Endodermal cell (in vitro differentiated cells): Measurements from ENCODE around the gene CEP85L. TPM values are rescaled to one million over a fixed set of nuclear protein-coding genes. Genes with fewer than 3 reads are reported as not detected.
A peak's percentile ranks its signal among the peaks of the same experiment; 100 is the strongest.

Experiments
- DNase-seq: peaks from one replicate; pipeline ENCODE4 v3.0.0-alpha.2; 2017
- H3K27ac ChIP-seq: 2 replicates; pipeline ENCODE4 v1.5.1; 2013; ENCODE audit warnings: mild to moderate bottlenecking, low read depth, low read length, moderate library complexity
- H3K27me3 ChIP-seq: 2 replicates; pipeline ENCODE4 v1.6.1; 2013; ENCODE audit warnings: mild to moderate bottlenecking, low read length, moderate library complexity; ENCODE audit not compliant: insufficient read depth, control insufficient read depth, poor library complexity, severe bottlenecking
- H3K36me3 ChIP-seq: 2 replicates; pipeline ENCODE4 v1.7.0; 2013; ENCODE audit warnings: mild to moderate bottlenecking, low read length, moderate library complexity; ENCODE audit not compliant: control insufficient read depth, insufficient read depth
- H3K4me1 ChIP-seq: one replicate; pipeline ENCODE4 v1.7.0; 2013; ENCODE audit warnings: low read length; ENCODE audit not compliant: control insufficient read depth, insufficient read depth
- H3K4me3 ChIP-seq: 2 replicates; pipeline ENCODE4 v1.5.1; 2013; ENCODE audit warnings: mild to moderate bottlenecking, low read length, moderate library complexity
- H3K9ac ChIP-seq: 2 replicates; pipeline ENCODE4 v1.6.1; 2013; ENCODE audit warnings: mild to moderate bottlenecking, low read length, moderate library complexity; ENCODE audit not compliant: poor library complexity, severe bottlenecking; ENCODE audit errors: extremely low read depth
- H3K9me3 ChIP-seq: 2 replicates; pipeline ENCODE4 v1.6.1; 2013; ENCODE audit warnings: mild to moderate bottlenecking, low read length, moderate library complexity; ENCODE audit not compliant: control insufficient read depth
- H3K27ac Mint-ChIP-seq: 2 replicates; pipeline ENCODE4 v1.8.0; 2020; ENCODE audit warnings: mixed read lengths
- H3K27me3 Mint-ChIP-seq: 2 replicates; pipeline ENCODE4 v1.8.0; 2021; ENCODE audit warnings: mild to moderate bottlenecking, mixed read lengths; ENCODE audit not compliant: insufficient read depth
- H3K36me3 Mint-ChIP-seq: 2 replicates; pipeline ENCODE4 v1.8.0; 2020; ENCODE audit warnings: low read depth, mixed read lengths
- H3K4me1 Mint-ChIP-seq: 2 replicates; pipeline ENCODE4 v1.8.0; 2020; ENCODE audit warnings: mixed read lengths
- H3K4me3 Mint-ChIP-seq: 2 replicates; pipeline ENCODE4 v1.8.0; 2020; ENCODE audit warnings: mild to moderate bottlenecking, moderate library complexity, mixed read lengths
- H3K9me3 Mint-ChIP-seq: 2 replicates; pipeline ENCODE4 v1.8.0; 2020; ENCODE audit warnings: mild to moderate bottlenecking, mixed read lengths
- WGBS, 2 experiments: methylation state at CpG; one replicate each; pipeline versions ENCODE4 v1.1.5 to v1.1.7; 2013; ENCODE audit warnings: missing lambda C conversion rate in 2 of 2, mixed read lengths in 1 of 2; ENCODE audit not compliant: insufficient coverage in 1 of 2, insufficient read length in 1 of 2; 5-methylcytosine and 5-hydroxymethylcytosine counted together
- total RNA-seq, 2 donors: library from RNA; stranded (reverse); fragmentation: NEBNext Ultra II Directional in 1 of 2; extraction: Animal tissue kit (Norgen Biotek cat#: 25700) in 1 of 2; gene quantifications; 2 replicates in 1 of 2; 3 replicates in 1 of 2; pipeline ENCODE4 v1.2.1, GENCODE V29; 2021
- TF ChIP-seq, protein P1 (sequence below): fragments of 200-600 bp; sonication (generic); conservative IDR thresholded peaks from 2 replicates; pipeline ENCODE4 v1.5.0; 2021; ENCODE audit warnings: antibody characterized with exemption, mild to moderate bottlenecking

The CEP85L gene
- total RNA-seq, 2 donors from 2014 or later, result 6.7 to 10.2 TPM

GRCh38 chr6:118511930-118512715 is 139.3 kb downstream of the CEP85L start:
- DNase-seq, result no peak
- TF ChIP-seq, protein P1, sequence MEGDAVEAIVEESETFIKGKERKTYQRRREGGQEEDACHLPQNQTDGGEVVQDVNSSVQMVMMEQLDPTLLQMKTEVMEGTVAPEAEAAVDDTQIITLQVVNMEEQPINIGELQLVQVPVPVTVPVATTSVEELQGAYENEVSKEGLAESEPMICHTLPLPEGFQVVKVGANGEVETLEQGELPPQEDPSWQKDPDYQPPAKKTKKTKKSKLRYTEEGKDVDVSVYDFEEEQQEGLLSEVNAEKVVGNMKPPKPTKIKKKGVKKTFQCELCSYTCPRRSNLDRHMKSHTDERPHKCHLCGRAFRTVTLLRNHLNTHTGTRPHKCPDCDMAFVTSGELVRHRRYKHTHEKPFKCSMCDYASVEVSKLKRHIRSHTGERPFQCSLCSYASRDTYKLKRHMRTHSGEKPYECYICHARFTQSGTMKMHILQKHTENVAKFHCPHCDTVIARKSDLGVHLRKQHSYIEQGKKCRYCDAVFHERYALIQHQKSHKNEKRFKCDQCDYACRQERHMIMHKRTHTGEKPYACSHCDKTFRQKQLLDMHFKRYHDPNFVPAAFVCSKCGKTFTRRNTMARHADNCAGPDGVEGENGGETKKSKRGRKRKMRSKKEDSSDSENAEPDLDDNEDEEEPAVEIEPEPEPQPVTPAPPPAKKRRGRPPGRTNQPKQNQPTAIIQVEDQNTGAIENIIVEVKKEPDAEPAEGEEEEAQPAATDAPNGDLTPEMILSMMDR, result no peak
- WGBS, 2 experiments, result 90 to 100% methylated on average over 2 to 4 of the region's 4 CpGs
- H3K4me1 ChIP-seq, result peaks cover 3% of the 10 kb centered on the region
- H3K9ac ChIP-seq, result no peak overlapping the region
- Mint-ChIP-seq H3K27me3 (no peaks in the 10 kb centered on the region), H3K4me3 (no peak overlapping the region), H3K27ac (no peak overlapping the region), H3K9me3 (no peaks in the 10 kb centered on the region), H3K36me3 (no peaks in the 10 kb centered on the region), H3K4me1 (peaks cover 8% of the 10 kb centered on the region)
- H3K36me3 ChIP-seq, result no peaks in the 10 kb centered on the region
- no peak overlapping the region for H3K4me3 ChIP-seq
- no peaks in the 10 kb centered on the region for H3K9me3 ChIP-seq
- H3K27me3 ChIP-seq, result no peaks in the 10 kb centered on the region
- no peak overlapping the region for H3K27ac ChIP-seq

- no peaks in the 10 kb centered on the region for H3K9me3 Mint-ChIP-seq
- Histone ChIP-seq H3K4me3 (no peak overlapping the region), H3K9ac (no peak overlapping the region), H3K27ac (no peak overlapping the region), H3K9me3 (no peaks in the 10 kb centered on the region), H3K36me3 (no peaks in the 10 kb centered on the region), H3K27me3 (no peaks in the 10 kb centered on the region), H3K4me1 (peaks cover 3% of the 10 kb centered on the region)
- H3K36me3 Mint-ChIP-seq, result no peaks in the 10 kb centered on the region
- no peaks in the 10 kb centered on the region for H3K27me3 Mint-ChIP-seq
- TF ChIP-seq, protein P1, result peak; percentile 88
- WGBS, 2 experiments, result 0 to 58% methylated on average over 1 to 3 of the region's 3 CpGs
- H3K4me1 Mint-ChIP-seq, result peaks cover 10% of the 10 kb centered on the region
- H3K4me3 Mint-ChIP-seq, result no peak overlapping the region
- DNase-seq, result peak; percentile 49
- H3K27ac Mint-ChIP-seq, result no peak overlapping the region
Measured at GRCh38 chr6:118509009-118509617, 142.3 kb downstream of the CEP85L start.

DNA sequence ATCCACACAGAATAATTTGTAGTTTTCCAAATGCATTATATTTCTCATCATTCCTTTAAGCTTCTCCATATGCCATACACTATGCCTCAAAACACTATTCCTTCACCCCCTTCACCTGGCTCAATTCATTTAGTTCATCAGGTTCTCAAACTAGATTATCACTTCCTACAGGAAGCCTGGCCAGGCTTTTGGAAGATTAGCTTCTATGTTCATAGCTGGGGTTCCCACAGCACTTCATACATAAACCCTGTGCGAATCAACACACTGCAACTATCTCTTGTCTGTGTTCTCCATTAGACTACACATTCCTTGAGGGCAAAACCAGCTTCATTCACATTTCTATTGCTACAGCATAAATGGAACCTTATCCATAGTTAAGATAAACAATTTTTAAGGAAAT is 143.8 kb downstream of the CEP85L start:
- WGBS, 2 experiments, result 88% methylated on average over 1 of the region's 1 CpG; no CpG with 5 or more reads in 1 of the 2 experiments
- peaks cover 10% of the 10 kb centered on the region for H3K4me1 Mint-ChIP-seq
- Histone ChIP-seq H3K4me3 (no peak overlapping the region), H3K4me1 (peaks cover 3% of the 10 kb centered on the region), H3K9me3 (peaks cover 12% of the 10 kb centered on the region), H3K27me3 (no peaks in the 10 kb centered on the region), H3K9ac (no peak overlapping the region), H3K36me3 (peaks cover 3% of the 10 kb centered on the region), H3K27ac (no peak overlapping the region)
- no peak overlapping the region for H3K4me3 Mint-ChIP-seq
- H3K27me3 Mint-ChIP-seq, result no peaks in the 10 kb centered on the region
- DNase-seq, result no peak
- H3K27ac Mint-ChIP-seq, result no peak overlapping the region
- no peaks in the 10 kb centered on the region for H3K9me3 Mint-ChIP-seq
- H3K36me3 Mint-ChIP-seq, result peaks cover under 1% of the 10 kb centered on the region
- TF ChIP-seq, protein P1, result no peak
